Measurements from ENCODE around the gene FXYD3. TPM values are rescaled to one million over a fixed set of nuclear protein-coding genes. Genes with fewer than 3 reads are reported as not detected.

FXYD3 gene
- total RNA-seq, 1 donor from 2014 or later, result not detected

DNA sequence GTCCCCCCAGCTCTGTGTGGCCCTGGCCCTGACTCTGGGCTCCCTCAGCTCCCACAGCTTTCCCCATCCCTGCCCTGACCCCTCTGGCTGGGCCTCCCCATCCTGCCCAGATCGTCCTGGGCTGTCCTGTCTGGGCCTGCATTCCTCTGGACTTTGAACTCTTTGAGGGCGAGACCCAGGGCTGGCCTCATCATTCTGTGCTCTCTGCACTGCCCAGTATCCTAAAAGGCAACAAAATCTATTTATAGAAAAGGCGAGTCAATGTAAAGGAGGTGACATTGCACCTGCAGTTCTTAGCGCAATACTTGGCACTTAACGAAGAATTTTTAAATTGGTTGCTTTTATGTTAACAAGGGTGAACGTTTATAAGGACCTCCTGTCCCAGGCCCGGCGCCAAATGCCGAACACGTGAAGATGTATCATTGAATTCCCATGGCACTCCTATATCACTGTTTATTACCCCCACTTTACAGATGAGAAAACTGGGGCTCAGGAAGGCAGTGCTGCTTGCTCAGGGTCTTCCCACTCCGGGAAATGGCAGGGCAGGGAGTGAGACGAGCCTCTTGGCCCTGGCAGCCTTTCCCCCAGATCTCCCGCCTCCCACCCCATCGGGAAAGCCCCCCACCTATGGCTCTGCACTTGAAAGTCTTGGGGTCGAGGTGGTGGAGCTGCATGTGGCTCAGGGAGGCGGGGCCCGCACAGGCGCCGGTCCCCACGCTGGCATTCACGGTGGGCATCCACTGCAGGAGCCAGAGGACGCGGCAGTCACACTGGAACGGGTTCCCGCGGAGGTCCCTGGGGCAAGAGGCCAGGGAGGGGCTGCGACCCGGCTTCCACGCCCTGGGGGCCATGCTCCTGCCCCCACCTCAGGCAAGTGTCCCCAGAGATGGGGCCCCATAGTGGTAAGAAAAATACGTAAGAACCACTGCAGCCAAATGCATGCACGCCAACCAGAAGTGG, 15.4 kb downstream of the FXYD3 start:
- H3K27me3 Mint-ChIP-seq (ENCODE audit: unreplicated experiment), result peaks cover 20% of the 10 kb centered on the region
- H3K9me3 Mint-ChIP-seq (ENCODE audit: unreplicated experiment), result no peaks in the 10 kb centered on the region

GRCh38 chr19:35132254-35132653, 16.6 kb downstream of the FXYD3 start:
- Mint-ChIP-seq H3K4me1 (ENCODE audit: unreplicated experiment) (peaks cover 5% of the 10 kb centered on the region), H3K27me3 (ENCODE audit: unreplicated experiment) (peaks cover 20% of the 10 kb centered on the region), H3K9me3 (ENCODE audit: unreplicated experiment) (no peaks in the 10 kb centered on the region), H3K4me3 (ENCODE audit: unreplicated experiment) (no peak overlapping the region), H3K27ac (ENCODE audit: unreplicated experiment) (no peak overlapping the region), H3K36me3 (ENCODE audit: unreplicated experiment) (no peaks in the 10 kb centered on the region)
- no peak for TF ChIP-seq CTCF (IDR thresholded peaks at IDR 0.05)
- no peak for DNase-seq (ENCODE audit: extremely low spot score, unreplicated experiment)

More for the DNA sequence above, 15.4 kb downstream of the FXYD3 start:
- no peaks in the 10 kb centered on the region for H3K36me3 Mint-ChIP-seq (ENCODE audit: unreplicated experiment)
- no peak for TF ChIP-seq CTCF (IDR thresholded peaks at IDR 0.05)
- no peak for DNase-seq (ENCODE audit: extremely low spot score, unreplicated experiment)
- peaks cover 7% of the 10 kb centered on the region for H3K4me1 Mint-ChIP-seq (ENCODE audit: unreplicated experiment)
- no peak overlapping the region for H3K4me3 Mint-ChIP-seq (ENCODE audit: unreplicated experiment)
- H3K27ac Mint-ChIP-seq (ENCODE audit: unreplicated experiment), result no peak overlapping the region

DNA sequence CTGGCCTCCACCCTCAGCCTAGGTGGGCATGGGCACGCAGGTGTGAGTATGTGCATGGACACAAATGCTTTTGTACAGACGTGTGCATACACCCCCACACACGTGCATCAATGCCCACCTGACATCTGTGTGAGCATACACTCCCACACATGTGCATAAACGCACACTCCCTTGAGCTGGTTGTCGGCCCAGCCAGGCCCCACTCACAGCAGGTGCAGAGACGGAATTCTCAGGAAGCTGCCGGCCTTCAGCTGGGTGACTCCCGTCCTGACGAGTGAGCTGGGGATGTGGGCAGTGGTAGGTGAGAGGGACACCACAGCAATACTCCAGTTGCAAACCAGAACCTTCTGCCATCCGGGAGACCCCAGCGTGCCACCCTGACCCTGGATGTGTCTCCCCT, 18.2 kb downstream of the FXYD3 start:
- peaks cover 6% of the 10 kb centered on the region for H3K4me1 Mint-ChIP-seq (ENCODE audit: unreplicated experiment)
- no peak overlapping the region for H3K4me3 Mint-ChIP-seq (ENCODE audit: unreplicated experiment)
- DNase-seq (ENCODE audit: extremely low spot score, unreplicated experiment), result no peak
- H3K27ac Mint-ChIP-seq (ENCODE audit: unreplicated experiment), result no peak overlapping the region
- H3K9me3 Mint-ChIP-seq (ENCODE audit: unreplicated experiment), result no peaks in the 10 kb centered on the region
- H3K27me3 Mint-ChIP-seq (ENCODE audit: unreplicated experiment), result peaks cover 18% of the 10 kb centered on the region
- no peaks in the 10 kb centered on the region for H3K36me3 Mint-ChIP-seq (ENCODE audit: unreplicated experiment)
- no peak for TF ChIP-seq CTCF (IDR thresholded peaks at IDR 0.05)

GRCh38 chr19:35134601-35135242, 19.1 kb downstream of the FXYD3 start, which contains the start of gene LGI4:
TSS of gene LGI4 (minus strand) at chr19:35135059. CDS start at chr19:35134680, 379 bp downstream.
- no peaks in the 10 kb centered on the region for H3K36me3 Mint-ChIP-seq (ENCODE audit: unreplicated experiment)
- TF ChIP-seq CTCF (IDR thresholded peaks at IDR 0.05), result no peak
- H3K9me3 Mint-ChIP-seq (ENCODE audit: unreplicated experiment), result no peaks in the 10 kb centered on the region
- H3K27me3 Mint-ChIP-seq (ENCODE audit: unreplicated experiment), result peaks cover 16% of the 10 kb centered on the region
- DNase-seq (ENCODE audit: extremely low spot score, unreplicated experiment), result no peak
- H3K4me1 Mint-ChIP-seq (ENCODE audit: unreplicated experiment), result peaks cover 15% of the 10 kb centered on the region
- H3K4me3 Mint-ChIP-seq (ENCODE audit: unreplicated experiment), result no peak within 1 kb of the TSS
- H3K27ac Mint-ChIP-seq (ENCODE audit: unreplicated experiment), result no peak within 1 kb of the TSS

DNA sequence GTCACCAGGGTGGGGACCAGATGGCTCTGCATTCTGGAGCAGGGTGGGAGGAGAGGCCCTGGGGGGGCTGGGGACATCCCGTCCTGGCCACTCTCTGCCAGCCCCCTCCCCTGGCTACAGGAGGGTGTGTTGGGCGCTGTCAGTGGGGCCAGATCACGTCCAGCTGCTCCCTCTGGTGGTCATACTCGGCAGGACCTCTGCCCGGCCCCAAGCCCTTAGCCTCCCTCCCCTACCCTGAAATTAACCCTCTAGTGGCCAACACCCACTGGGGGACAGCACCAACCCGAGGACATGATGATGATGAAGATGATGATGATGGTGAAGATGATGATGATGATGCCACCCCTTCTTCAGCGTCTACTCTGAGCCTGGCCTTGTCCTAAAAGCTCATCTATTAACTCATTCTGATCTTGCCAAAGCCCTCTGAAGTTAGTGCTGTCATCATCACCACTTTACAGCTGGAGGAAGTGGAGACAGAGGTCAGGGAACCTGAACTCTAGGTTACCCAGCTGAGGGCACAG, 19.8 kb downstream of the FXYD3 start:
- Mint-ChIP-seq H3K27ac (ENCODE audit: unreplicated experiment) (no peak overlapping the region), H3K4me3 (ENCODE audit: unreplicated experiment) (no peak overlapping the region), H3K27me3 (ENCODE audit: unreplicated experiment) (peaks cover 16% of the 10 kb centered on the region), H3K4me1 (ENCODE audit: unreplicated experiment) (peaks cover 17% of the 10 kb centered on the region), H3K9me3 (ENCODE audit: unreplicated experiment) (no peaks in the 10 kb centered on the region), H3K36me3 (ENCODE audit: unreplicated experiment) (no peaks in the 10 kb centered on the region)
- DNase-seq (ENCODE audit: extremely low spot score, unreplicated experiment), result no peak
- TF ChIP-seq CTCF (IDR thresholded peaks at IDR 0.05), result peak; percentile 94
